GM10266 (cell line): ENCODE results near the gene UBXN10.

Experiments
- DNase-seq: peaks from one replicate; pipeline ENCODE4 v3.0.0; 2012; ENCODE audit errors: extremely low spot score
- CTCF ChIP-seq: IDR thresholded peaks from 2 replicates; pipeline ENCODE4 v1.5.1; 2012; ENCODE audit warnings: mild to moderate bottlenecking, low read depth; ENCODE audit not compliant: control insufficient read depth, insufficient read depth; ENCODE audit errors: missing control alignments

The UBXN10 gene

GRCh38 chr1:20139776-20140612 lies 45.9 kb upstream of the UBXN10 start:
- TF ChIP-seq CTCF = no peak
- DNase-seq = no peak

DNA sequence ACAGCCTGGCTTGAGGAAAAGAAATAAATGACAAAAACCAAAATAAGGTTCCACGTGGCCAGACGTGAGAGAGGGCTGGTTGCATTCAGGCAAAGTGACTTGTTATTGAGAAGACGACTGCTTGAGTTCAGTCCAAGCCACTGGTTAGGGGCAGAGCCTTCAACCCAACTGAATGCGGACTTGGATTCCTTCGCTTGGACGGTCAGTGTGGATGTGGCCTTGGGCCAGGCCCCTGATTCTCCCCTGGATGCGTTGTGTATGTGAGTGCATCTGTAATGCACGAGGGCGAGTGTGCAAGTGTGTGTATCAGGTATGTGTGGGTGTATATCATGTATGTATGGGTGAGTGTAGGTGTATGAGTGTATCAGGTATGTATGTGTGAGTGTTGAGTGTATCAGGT lies 44.9 kb upstream of the UBXN10 start:
- TF ChIP-seq CTCF = no peak

GRCh38 chr1:20141466-20141865 lies 44.4 kb upstream of the UBXN10 start:
- TF ChIP-seq CTCF = no peak

More for the DNA sequence above, 44.9 kb upstream of the UBXN10 start:
- DNase-seq = no peak

DNA sequence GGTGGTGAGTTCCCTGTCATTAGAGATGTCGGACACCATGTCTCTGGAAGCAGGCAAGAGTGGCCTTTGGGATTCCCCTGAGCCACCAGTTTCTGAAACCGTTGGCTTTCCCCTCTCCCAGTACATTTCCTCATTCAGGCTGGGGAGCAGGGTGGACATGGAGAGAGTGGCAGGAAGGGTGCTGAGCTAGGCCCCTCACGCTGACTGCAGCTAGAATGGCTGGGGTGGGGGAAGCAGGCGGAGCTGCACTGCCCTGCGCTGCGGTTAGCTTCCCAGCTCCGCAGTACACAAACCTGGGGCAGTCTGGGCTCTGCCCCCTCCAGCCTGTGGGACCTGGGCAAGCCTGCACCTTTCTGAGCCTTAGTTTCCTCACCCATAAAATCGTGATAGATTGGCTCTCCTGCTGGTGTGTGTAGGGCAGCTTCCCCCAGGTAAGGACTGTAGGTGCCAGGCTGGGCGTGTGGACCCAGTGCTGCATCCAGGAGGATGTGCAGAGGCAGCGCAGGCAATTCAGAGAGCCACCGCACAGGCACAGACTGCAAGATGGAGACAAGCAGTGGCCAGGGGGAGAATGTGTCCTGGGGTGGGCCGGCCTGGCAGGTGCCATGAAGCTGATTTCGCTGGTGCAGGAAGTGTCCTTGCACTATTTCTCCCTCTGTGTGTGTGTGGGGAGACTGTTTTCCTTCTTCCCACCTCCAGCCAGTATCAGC lies 43.7 kb upstream of the UBXN10 start:
- no peak for TF ChIP-seq CTCF
- no peak for DNase-seq

More at GRCh38 chr1:20141466-20141865, 44.4 kb upstream of the UBXN10 start:
- no peak for DNase-seq

DNA sequence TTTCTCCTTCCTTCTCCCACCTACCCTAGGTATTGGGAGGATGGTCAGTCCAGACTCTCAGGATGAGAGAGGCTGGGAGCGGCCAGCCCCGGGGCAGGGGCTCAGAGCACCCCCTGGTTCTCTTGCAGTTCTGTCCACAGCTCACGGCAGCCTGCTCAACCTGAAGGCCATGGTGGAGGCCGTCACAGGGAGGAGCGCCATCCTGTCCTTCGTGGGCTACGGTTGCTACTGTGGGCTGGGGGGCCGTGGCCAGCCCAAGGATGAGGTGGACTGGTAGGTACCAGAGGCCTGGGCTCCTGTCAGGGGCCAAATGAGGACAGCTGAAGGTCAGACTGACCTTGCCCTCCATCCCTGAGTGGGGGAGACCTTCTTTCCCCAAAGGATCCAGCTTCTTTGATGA lies 42.6 kb upstream of the UBXN10 start:
- no peak for DNase-seq
- no peak for TF ChIP-seq CTCF

- no peak for DNase-seq
Measured at GRCh38 chr1:20143734-20144565, 41.9 kb upstream of the UBXN10 start.

More at GRCh38 chr1:20143734-20144565, 41.9 kb upstream of the UBXN10 start:
- no peak for TF ChIP-seq CTCF
